GM19438 (cell line): Measurements from ENCODE around the gene TM4SF4.

Source experiments
- ATAC-seq: cut with Tn5 transposase; IDR thresholded peaks from one replicate; pipeline ENCODE4 v1.9.1; 2021; ENCODE audit warnings: low read depth; ENCODE audit not compliant: unreplicated experiment

The TM4SF4 gene

GRCh38 chr3:149509526-149509925 is 35.0 kb downstream of the TM4SF4 start:
- no peak for ATAC-seq

GRCh38 chr3:149510480-149510879 is 36.0 kb downstream of the TM4SF4 start:
- ATAC-seq: no peak

GRCh38 chr3:149511040-149511626 is 36.6 kb downstream of the TM4SF4 start:
- no peak for ATAC-seq

- ATAC-seq: peak; percentile 71
Measured at GRCh38 chr3:149512073-149512782, 37.7 kb downstream of the TM4SF4 start.

GRCh38 chr3:149514471-149514870 is 40.0 kb downstream of the TM4SF4 start:
- no peak for ATAC-seq

- no peak for ATAC-seq
Measured at GRCh38 chr3:149515249-149515648, 40.8 kb downstream of the TM4SF4 start.

- no peak for ATAC-seq
Measured at GRCh38 chr3:149516920-149517319, 42.4 kb downstream of the TM4SF4 start.

- ATAC-seq: no peak
Measured at GRCh38 chr3:149519912-149520311, 45.4 kb downstream of the TM4SF4 start.

- ATAC-seq: no peak
Measured at GRCh38 chr3:149523512-149524299, 49.2 kb downstream of the TM4SF4 start.

GRCh38 chr3:149527531-149528339 is 53.2 kb downstream of the TM4SF4 start:
- ATAC-seq: no peak

- no peak for ATAC-seq
Measured at GRCh38 chr3:149528340-149528650, 53.8 kb downstream of the TM4SF4 start.

- no peak for ATAC-seq
Measured at GRCh38 chr3:149529099-149529498, 54.6 kb downstream of the TM4SF4 start.

- peak; percentile 52 for ATAC-seq
Measured at GRCh38 chr3:149532489-149533180, 58.1 kb downstream of the TM4SF4 start.

GRCh38 chr3:149534082-149534481 is 59.6 kb downstream of the TM4SF4 start:
- no peak for ATAC-seq

- ATAC-seq: no peak
Measured at GRCh38 chr3:149534671-149535332, 60.3 kb downstream of the TM4SF4 start.

GRCh38 chr3:149535333-149535685 is 60.8 kb downstream of the TM4SF4 start:
- no peak for ATAC-seq

GRCh38 chr3:149536429-149536828 is 61.9 kb downstream of the TM4SF4 start:
- no peak for ATAC-seq

- no peak for ATAC-seq
Measured at GRCh38 chr3:149538371-149538770, 63.9 kb downstream of the TM4SF4 start.

- no peak for ATAC-seq
Measured at GRCh38 chr3:149541091-149541491, 66.6 kb downstream of the TM4SF4 start.
